Measurements from ENCODE around the gene GAL3ST3. TPM values are rescaled to one million over a fixed set of nuclear protein-coding genes. Genes with fewer than 3 reads are reported as not detected.

The GAL3ST3 gene
- total and polyA plus RNA-seq, 10 of the 15 experiments (the other 5 are each of a cell fraction or from before 2014, with no cell fraction given), result 0.06 to 0.12 TPM; not detected in 8

- SMC1A ChIA-PET (ENCODE audit: uncharacterized antibody, unreplicated experiment), result interaction anchor here (0.5 to 4.9 kb wide), 13 partner anchors 11 to 260 kb away, joined by 3 to 29 read pairs (median 3); partner anchors contain the start of gene MUS81
- H3K27me3 ChIP-seq (replicated peaks in 1 of 2; ENCODE audit: control insufficient read depth in 2 of 2, insufficient read depth in 2 of 2, low read length in 1 of 2), result no peaks in the 10 kb centered on the region
- POLR2A ChIA-PET, result interaction anchor here (0.6 to 3.5 kb wide), 18 partner anchors 10 to 236 kb away, joined by 3 to 25 read pairs (median 6); partner anchors contain the start of genes BANF1, CCDC85B, EIF1AD and FIBP
- peak within 1 kb of the TSS; percentile 98 for H3K4me3 ChIP-seq
- WGBS (ENCODE audit: insufficient coverage, insufficient replicate concordance, low lambda C conversion rate, missing lambda C conversion rate), result 1% methylated on average over 77 of the region's 84 CpGs
- H3K4me1 ChIP-seq (ENCODE audit: control insufficient read depth, insufficient read depth, low read length), result peaks cover 15% of the 10 kb centered on the region
- RAD21 ChIA-PET (ENCODE audit: unreplicated experiment), result interaction anchor here (0.5 to 3.5 kb wide), 11 partner anchors 11 to 170 kb away, joined by 3 to 27 read pairs (median 4); partner anchors contain the start of genes CCDC85B and PACS1
- CTCF ChIA-PET, result interaction anchor here (1.0 to 6.4 kb wide), 13 partner anchors 7 to 204 kb away, joined by 3 to 94 read pairs (median 6); partner anchors contain the start of gene MUS81
- peaks cover 27% of the 10 kb centered on the region for H3K79me2 ChIP-seq (ENCODE audit: control insufficient read depth, insufficient read depth, low read length)
- peak within 1 kb of the TSS; percentile 89 for H3K4me2 ChIP-seq (ENCODE audit: control insufficient read depth, insufficient read depth)
- intact Hi-C loops (cut with micrococcal nuclease; ENCODE audit: unreplicated experiment) (loop anchor here (5.0 kb wide), 1 partner anchor 195 kb away; the partner anchor contains the start of gene CFL1), in situ Hi-C loops (cut with MboI) (no loop called here)
- DNase-seq (ENCODE audit: low read depth, low spot score) (peak; percentile 96), ATAC-seq (peak; percentile 98), FAIRE-seq (peak; percentile 98)
- no TSS peak for BruUV-seq (replicated peaks)
- no peaks in the 10 kb centered on the region for H4K20me1 ChIP-seq (ENCODE audit: control insufficient read depth, insufficient read depth)
- no peaks in the 10 kb centered on the region for H3K9me3 ChIP-seq (replicated peaks; ENCODE audit: control insufficient read depth, insufficient read depth, low read length)
- H2AFZ ChIP-seq (ENCODE audit: control insufficient read depth, low read depth, low read length), result peak within 1 kb of the TSS; percentile 82
- peak within 1 kb of the TSS; percentile 82 for H3K27ac ChIP-seq (ENCODE audit: control insufficient read depth, insufficient read depth)
- peak within 1 kb of the TSS; percentile 94 for H3K9ac ChIP-seq (ENCODE audit: control insufficient read depth, insufficient read depth, low read length)
- peaks cover 9 to 21% of the 10 kb centered on the region in 2 experiments for H3K36me3 ChIP-seq (ENCODE audit: control insufficient read depth in 2 of 2, insufficient read depth in 2 of 2, low read length in 1 of 2)
- TF ChIP-seq ZNF622 (IDR thresholded peaks at IDR 0.05) (no peak), STAT3 (IDR thresholded peaks at IDR 0.05; ENCODE audit: low read depth, low read length) (no peak), SUZ12 (IDR thresholded peaks at IDR 0.05; ENCODE audit: unreplicated experiment) (no peak), TBL1XR1 (IDR thresholded peaks at IDR 0.05; ENCODE audit: low read depth, low read length) (no peak; the same call in 1 of the 2 replicates), SMC3 (IDR thresholded peaks at IDR 0.05; ENCODE audit: borderline replicate concordance, low read length) (no peak), ZNF217 (IDR thresholded peaks at IDR 0.05) (no peak), SIX5 (IDR thresholded peaks at IDR 0.05; ENCODE audit: low read depth, low read length, severe bottlenecking) (peak; percentile 86), HCFC1 (IDR thresholded peaks at IDR 0.05; ENCODE audit: low read length) (peak; percentile 96), HDAC2 (IDR thresholded peaks at IDR 0.05) (no peak), BHLHE40 (IDR thresholded peaks at IDR 0.05; ENCODE audit: borderline replicate concordance in 1 of 2, low read depth in 2 of 2, low read length in 1 of 2) (peak; percentile 34 to 82; a peak in 3 of 4 replicates), NBN (IDR thresholded peaks at IDR 0.05) (peak; percentile 13), YY1 (IDR thresholded peaks at IDR 0.05; ENCODE audit: low read depth, low read length) (peak; percentile 98), RUNX3 (IDR thresholded peaks at IDR 0.05; ENCODE audit: low read length) (peak; percentile 77), WRNIP1 (IDR thresholded peaks at IDR 0.05; ENCODE audit: borderline replicate concordance, low read depth, low read length) (no peak)
- TF ChIP-seq, protein P1, sequence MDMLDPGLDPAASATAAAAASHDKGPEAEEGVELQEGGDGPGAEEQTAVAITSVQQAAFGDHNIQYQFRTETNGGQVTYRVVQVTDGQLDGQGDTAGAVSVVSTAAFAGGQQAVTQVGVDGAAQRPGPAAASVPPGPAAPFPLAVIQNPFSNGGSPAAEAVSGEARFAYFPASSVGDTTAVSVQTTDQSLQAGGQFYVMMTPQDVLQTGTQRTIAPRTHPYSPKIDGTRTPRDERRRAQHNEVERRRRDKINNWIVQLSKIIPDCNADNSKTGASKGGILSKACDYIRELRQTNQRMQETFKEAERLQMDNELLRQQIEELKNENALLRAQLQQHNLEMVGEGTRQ (IDR thresholded peaks at IDR 0.05; ENCODE audit: borderline replicate concordance, low read depth, low read length), result no peak
- TF ChIP-seq, protein P2, sequence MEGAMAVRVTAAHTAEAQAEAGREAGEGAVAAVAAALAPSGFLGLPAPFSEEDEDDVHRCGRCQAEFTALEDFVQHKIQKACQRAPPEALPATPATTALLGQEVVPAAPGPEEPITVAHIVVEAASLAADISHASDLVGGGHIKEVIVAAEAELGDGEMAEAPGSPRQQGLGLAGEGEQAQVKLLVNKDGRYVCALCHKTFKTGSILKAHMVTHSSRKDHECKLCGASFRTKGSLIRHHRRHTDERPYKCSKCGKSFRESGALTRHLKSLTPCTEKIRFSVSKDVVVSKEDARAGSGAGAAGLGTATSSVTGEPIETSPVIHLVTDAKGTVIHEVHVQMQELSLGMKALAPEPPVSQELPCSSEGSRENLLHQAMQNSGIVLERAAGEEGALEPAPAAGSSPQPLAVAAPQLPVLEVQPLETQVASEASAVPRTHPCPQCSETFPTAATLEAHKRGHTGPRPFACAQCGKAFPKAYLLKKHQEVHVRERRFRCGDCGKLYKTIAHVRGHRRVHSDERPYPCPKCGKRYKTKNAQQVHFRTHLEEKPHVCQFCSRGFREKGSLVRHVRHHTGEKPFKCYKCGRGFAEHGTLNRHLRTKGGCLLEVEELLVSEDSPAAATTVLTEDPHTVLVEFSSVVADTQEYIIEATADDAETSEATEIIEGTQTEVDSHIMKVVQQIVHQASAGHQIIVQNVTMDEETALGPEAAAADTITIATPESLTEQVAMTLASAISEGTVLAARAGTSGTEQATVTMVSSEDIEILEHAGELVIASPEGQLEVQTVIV (IDR thresholded peaks at IDR 0.05; ENCODE audit: borderline replicate concordance, partially characterized antibody), result peak; percentile 93
- TF ChIP-seq, protein P3, sequence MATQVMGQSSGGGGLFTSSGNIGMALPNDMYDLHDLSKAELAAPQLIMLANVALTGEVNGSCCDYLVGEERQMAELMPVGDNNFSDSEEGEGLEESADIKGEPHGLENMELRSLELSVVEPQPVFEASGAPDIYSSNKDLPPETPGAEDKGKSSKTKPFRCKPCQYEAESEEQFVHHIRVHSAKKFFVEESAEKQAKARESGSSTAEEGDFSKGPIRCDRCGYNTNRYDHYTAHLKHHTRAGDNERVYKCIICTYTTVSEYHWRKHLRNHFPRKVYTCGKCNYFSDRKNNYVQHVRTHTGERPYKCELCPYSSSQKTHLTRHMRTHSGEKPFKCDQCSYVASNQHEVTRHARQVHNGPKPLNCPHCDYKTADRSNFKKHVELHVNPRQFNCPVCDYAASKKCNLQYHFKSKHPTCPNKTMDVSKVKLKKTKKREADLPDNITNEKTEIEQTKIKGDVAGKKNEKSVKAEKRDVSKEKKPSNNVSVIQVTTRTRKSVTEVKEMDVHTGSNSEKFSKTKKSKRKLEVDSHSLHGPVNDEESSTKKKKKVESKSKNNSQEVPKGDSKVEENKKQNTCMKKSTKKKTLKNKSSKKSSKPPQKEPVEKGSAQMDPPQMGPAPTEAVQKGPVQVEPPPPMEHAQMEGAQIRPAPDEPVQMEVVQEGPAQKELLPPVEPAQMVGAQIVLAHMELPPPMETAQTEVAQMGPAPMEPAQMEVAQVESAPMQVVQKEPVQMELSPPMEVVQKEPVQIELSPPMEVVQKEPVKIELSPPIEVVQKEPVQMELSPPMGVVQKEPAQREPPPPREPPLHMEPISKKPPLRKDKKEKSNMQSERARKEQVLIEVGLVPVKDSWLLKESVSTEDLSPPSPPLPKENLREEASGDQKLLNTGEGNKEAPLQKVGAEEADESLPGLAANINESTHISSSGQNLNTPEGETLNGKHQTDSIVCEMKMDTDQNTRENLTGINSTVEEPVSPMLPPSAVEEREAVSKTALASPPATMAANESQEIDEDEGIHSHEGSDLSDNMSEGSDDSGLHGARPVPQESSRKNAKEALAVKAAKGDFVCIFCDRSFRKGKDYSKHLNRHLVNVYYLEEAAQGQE (IDR thresholded peaks at IDR 0.05; ENCODE audit: low read depth, low read length), result no peak
These were observed 3.1 kb upstream of the GAL3ST3 start, which contains the start of gene SF3B2 for GRCh38 chr11:66051766-66052663. SF3B2 (plus strand) TSS chr11:66052364; CDS start chr11:66052385, 21 bp downstream.
